Transverse colon (tissue), 4 donors: ENCODE results near the gene NACAD. TPM values are rescaled to one million over a fixed set of nuclear protein-coding genes. Genes with fewer than 3 reads are reported as not detected.
"Not testable (repeated sequence)": the region's sequence is repeated elsewhere in the genome, so short reads cannot be mapped to it uniquely, and the experiment has no call there.

Experiments
- DNase-seq: peaks from one replicate; pipeline ENCODE4 v3.0.0-alpha.2; 2019
- H3K27ac ChIP-seq, 4 donors: fragments of 200-600 bp; sonication (generic); 2 replicates each; pipeline ENCODE4 v1.5.1; 2016 to 2018; ENCODE audit warnings: inconsistent platforms in 4 of 4
- H3K27me3 ChIP-seq: fragments of 200-600 bp; sonication (generic); 2 replicates; pipeline ENCODE4 v1.5.1; 2017; ENCODE audit warnings: inconsistent platforms
- H3K36me3 ChIP-seq, 4 donors: fragments of 200-600 bp; sonication (generic); 2 replicates each; pipeline ENCODE4 v1.5.1; 2017 to 2019; ENCODE audit warnings: inconsistent platforms in 4 of 4
- H3K4me1 ChIP-seq, 4 donors: fragments of 200-600 bp; sonication (generic); 2 replicates each; pipeline ENCODE4 v1.5.1; 2017 to 2020; ENCODE audit warnings: inconsistent platforms in 4 of 4
- H3K4me3 ChIP-seq, 4 donors: fragments of 200-600 bp; sonication (generic); 1 replicate in 1 of 4; 2 replicates in 3 of 4; pipeline versions ENCODE4 v1.5.1 to v1.6.1; 2017 to 2019; ENCODE audit warnings: inconsistent platforms in 4 of 4
- H3K9me3 ChIP-seq, 2 donors: fragments of 200-600 bp; sonication (generic); 2 replicates each; pipeline ENCODE4 v1.5.1; 2017 to 2019; ENCODE audit warnings: inconsistent platforms in 2 of 2
- EP300 ChIP-seq: sonication (generic); formaldehyde crosslinking; IDR thresholded peaks from one replicate; pipeline ENCODE4 v1.6.1; 2017; ENCODE audit warnings: antibody characterized with exemption, low read depth
- POLR2A ChIP-seq: fragments of 450-650 bp; IDR thresholded peaks from one replicate; pipeline ENCODE4 v1.6.1; 2016; ENCODE audit warnings: antibody characterized with exemption, mild to moderate bottlenecking, moderate library complexity
- POLR2AphosphoS5 ChIP-seq, 3 donors: sonication (generic); formaldehyde crosslinking; IDR thresholded peaks; one replicate each; pipeline ENCODE4 v1.6.1; 2016; ENCODE audit warnings: antibody characterized with exemption in 3 of 3
- WGBS, 2 donors: methylation state at CpG; one replicate each; pipeline ENCODE4 v1.1.5; 2018; ENCODE audit warnings: low coverage in 1 of 2; 5-methylcytosine and 5-hydroxymethylcytosine counted together
- in situ Hi-C, 4 donors: fragments of 200-750 bp; cut with MboI; loops; one replicate each; pipeline versions ENCODE4 v1.15.0 to v1.15.1; 2017; ENCODE audit warnings: low sequenced_read_pairs in 3 of 4, low pct_ligation_motif_present in 1 of 4, low pct_unique_long_range_greater_than_20kb in 1 of 4
- intact Hi-C: fragments of 100-400 bp; cut with DNase I; formaldehyde crosslinking; loops from one replicate; pipeline ENCODE4 v1.15.1; 2023; ENCODE audit warnings: low total_unique reads
- total RNA-seq, 4 donors: library from RNA; depleted of rRNA; stranded (reverse); fragments of >200 nt; gene quantifications; one replicate each; pipeline ENCODE4 v1.1.0, GENCODE V29; 2016
- TF ChIP-seq, protein P1 (sequence below), 5 experiments: fragments of 200-600 bp in 3 of 5; fragments of 450-650 bp in 2 of 5; sonication (generic) in 3 of 5; IDR thresholded peaks; 1 replicate in 2 of 5; 2 replicates in 3 of 5; pipeline ENCODE4 v1.5.1; 2016 to 2017; ENCODE audit warnings: antibody characterized with exemption in 5 of 5, inconsistent platforms in 3 of 5, mild to moderate bottlenecking in 2 of 5, moderate library complexity in 1 of 5

Gene NACAD
- total RNA-seq, 4 donors from 2014 or later: 1.1 to 5.2 (median 2.0) TPM

DNA sequence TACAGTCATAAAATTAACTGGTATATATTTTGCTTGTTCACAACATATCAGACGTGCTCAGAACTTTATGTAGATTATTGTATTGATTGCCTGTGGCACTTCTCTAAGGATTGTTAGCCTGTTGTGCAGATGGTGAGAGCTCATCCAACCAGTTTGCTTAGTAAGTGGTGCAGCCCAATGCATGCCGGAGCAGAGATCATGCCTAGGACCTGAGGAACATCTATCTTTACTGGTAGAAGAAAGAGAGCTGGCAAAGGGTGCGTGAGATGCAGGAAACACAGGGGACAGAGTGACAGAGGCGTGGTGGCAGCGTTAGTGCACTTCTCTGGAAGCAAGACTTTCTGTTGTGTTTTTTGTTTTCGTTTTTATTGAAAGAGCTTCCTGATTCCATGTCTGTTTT, 52.9 kb downstream of the NACAD start:
- Histone ChIP-seq H3K27me3 (no peaks in the 10 kb centered on the region), H3K27ac (no peak overlapping the region), H3K4me3 (no peak overlapping the region), H3K9me3 (no peaks in the 10 kb centered on the region), H3K4me1 (peaks cover 4 to 21% (median 10%) of the 10 kb centered on the region in 4 donors), H3K36me3 (peaks cover 0 to 20% (median 0%) of the 10 kb centered on the region in 4 donors)
- whole genome bisulfite sequencing, 2 donors: 35 to 46% methylated on average over 6 of the region's 6 CpGs
- in situ Hi-C loops: no loop called here
- intact Hi-C loops: no loop called here
- TF ChIP-seq EP300 (no peak), POLR2AphosphoS5 (IDR thresholded peaks at IDR 0.05) (no peak), POLR2A (no peak)
- TF ChIP-seq, protein P1, sequence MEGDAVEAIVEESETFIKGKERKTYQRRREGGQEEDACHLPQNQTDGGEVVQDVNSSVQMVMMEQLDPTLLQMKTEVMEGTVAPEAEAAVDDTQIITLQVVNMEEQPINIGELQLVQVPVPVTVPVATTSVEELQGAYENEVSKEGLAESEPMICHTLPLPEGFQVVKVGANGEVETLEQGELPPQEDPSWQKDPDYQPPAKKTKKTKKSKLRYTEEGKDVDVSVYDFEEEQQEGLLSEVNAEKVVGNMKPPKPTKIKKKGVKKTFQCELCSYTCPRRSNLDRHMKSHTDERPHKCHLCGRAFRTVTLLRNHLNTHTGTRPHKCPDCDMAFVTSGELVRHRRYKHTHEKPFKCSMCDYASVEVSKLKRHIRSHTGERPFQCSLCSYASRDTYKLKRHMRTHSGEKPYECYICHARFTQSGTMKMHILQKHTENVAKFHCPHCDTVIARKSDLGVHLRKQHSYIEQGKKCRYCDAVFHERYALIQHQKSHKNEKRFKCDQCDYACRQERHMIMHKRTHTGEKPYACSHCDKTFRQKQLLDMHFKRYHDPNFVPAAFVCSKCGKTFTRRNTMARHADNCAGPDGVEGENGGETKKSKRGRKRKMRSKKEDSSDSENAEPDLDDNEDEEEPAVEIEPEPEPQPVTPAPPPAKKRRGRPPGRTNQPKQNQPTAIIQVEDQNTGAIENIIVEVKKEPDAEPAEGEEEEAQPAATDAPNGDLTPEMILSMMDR (IDR thresholded peaks at IDR 0.05): no peak
- no peak for DNase-seq

DNA sequence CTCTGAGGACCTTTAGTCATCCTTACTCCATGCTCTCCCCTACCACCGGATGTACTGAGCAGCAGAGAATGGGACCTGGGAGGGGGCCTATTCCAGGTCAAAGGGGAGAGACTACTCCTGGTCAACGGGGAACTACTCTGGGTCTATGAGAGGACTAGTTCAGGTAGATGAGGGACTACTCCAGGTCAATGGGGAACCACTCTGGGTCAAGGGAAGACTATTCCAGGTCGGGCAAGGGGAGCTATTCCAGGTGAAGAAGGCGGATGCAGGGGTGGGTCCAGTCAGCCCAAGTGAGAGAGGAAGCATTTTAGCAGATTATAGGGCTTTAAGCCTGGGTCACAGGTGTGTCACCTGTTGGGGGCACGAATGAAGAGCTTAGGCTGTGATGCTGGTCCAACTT, 53.4 kb downstream of the NACAD start:
- Histone ChIP-seq H3K36me3 (peaks cover 0 to 14% (median 0%) of the 10 kb centered on the region in 4 donors), H3K4me1 (peaks cover 4 to 21% (median 10%) of the 10 kb centered on the region in 4 donors), H3K27ac (no peak overlapping the region), H3K27me3 (no peaks in the 10 kb centered on the region), H3K9me3 (no peaks in the 10 kb centered on the region), H3K4me3 (no peak overlapping the region)
- 82 to 88% methylated on average over 2 to 5 of the region's 5 CpGs for WGBS, 2 donors
- in situ Hi-C loops (no loop called here), intact Hi-C loops (no loop called here)
- no peak for DNase-seq
- TF ChIP-seq, protein P1 (IDR thresholded peaks at IDR 0.05): no peak
- TF ChIP-seq EP300 (no peak), POLR2A (no peak), POLR2AphosphoS5 (IDR thresholded peaks at IDR 0.05) (no peak)

DNA sequence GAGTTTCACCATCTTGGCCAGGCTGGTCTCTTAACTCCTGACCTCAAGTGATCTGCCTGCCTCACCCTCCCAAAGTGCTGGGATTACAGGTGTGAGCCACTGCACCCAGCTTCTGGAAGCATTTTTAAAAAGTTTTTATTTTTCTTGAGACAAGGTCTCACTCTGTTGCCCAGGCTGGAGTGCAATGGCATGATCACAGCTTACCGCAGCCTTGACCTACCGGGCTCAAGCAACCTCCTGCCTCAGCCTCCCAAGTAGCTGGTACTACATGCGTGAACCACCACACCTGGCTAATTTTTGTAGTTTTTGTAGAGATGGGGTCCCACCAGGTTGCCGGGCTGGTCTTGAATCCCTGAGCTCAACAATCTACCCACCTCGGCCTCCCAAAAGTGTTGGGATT, 54.1 kb downstream of the NACAD start:
- Histone ChIP-seq H3K4me1 (peaks cover 4 to 21% (median 10%) of the 10 kb centered on the region in 4 donors), H3K36me3 (peaks cover 0 to 13% (median 0%) of the 10 kb centered on the region in 4 donors)
- in situ Hi-C loops, H3K27me3 ChIP-seq, H3K9me3 ChIP-seq, H3K27ac ChIP-seq, H3K4me3 ChIP-seq, DNase-seq, intact Hi-C loops: not testable (repeated sequence)
- 92% methylated on average over 5 of the region's 5 CpGs; no CpG with 5 or more reads in 1 of the 2 donors for WGBS, 2 donors

DNA sequence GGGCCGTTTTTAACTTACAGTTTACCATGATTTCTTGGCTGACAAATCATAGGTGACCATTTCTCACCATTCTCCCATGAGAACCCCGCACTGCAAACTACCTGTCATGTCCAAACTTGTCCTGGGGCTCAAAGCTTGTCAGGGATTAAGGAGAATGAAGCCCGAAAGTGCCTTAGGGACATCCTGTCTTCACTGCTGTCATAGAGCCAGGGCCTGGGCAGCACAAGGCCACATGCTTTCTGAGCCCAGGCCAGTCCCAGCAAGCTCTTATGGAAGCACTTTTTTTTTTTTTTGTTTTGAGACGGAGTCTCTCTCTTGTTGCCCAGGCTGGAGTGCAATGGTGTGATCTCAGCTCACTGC, 54.9 kb downstream of the NACAD start:
- WGBS, 2 donors: 86 to 94% methylated on average over 4 of the region's 4 CpGs

More for the DNA sequence above, 54.9 kb downstream of the NACAD start:
- H3K9me3 ChIP-seq: no peaks in the 10 kb centered on the region
- no peak overlapping the region for H3K27ac ChIP-seq
- DNase-seq: no peak
- in situ Hi-C loops (no loop called here), intact Hi-C loops (no loop called here)
- H3K4me1 ChIP-seq: peaks cover 4 to 21% (median 10%) of the 10 kb centered on the region in 4 donors
- H3K36me3 ChIP-seq: peaks cover 0 to 6% (median 0%) of the 10 kb centered on the region in 4 donors
- H3K4me3 ChIP-seq: no peak overlapping the region
- TF ChIP-seq POLR2A (no peak), POLR2AphosphoS5 (IDR thresholded peaks at IDR 0.05) (no peak), EP300 (no peak)
- TF ChIP-seq, protein P1 (IDR thresholded peaks at IDR 0.05): no peak
- no peaks in the 10 kb centered on the region for H3K27me3 ChIP-seq
